Panc1 (cell line): ENCODE data around the gene SLX4IP. TPM values are rescaled to one million over a fixed set of nuclear protein-coding genes. Genes with fewer than 3 reads are reported as not detected.
A peak's percentile ranks its signal among the peaks of the same experiment; 100 is the strongest.

Experiments used
- ATAC-seq: fragments of 200-7000 bp; cut with Tn5 transposase; 2 replicates; pipeline ENCODE4 v1.9.1; 2020; ENCODE audit warnings: mild to moderate bottlenecking, moderate library complexity
- BruUV-seq: library from RNA; stranded (reverse); fragments of 400-500 nt; replicated peaks from 2 replicates; lab custom pipeline; 2021; lab: Mats Ljungman, UMichigan
- CTCF ChIA-PET: fragments of 300-600 bp; sonication (Branson Sonifier 250); formaldehyde crosslinking; loops from one replicate; lab custom pipeline; 2022; ENCODE audit warnings: antibody characterized with exemption; lab: Charles Lee
- POLR2A ChIA-PET: fragments of 300-600 bp; sonication (Branson Sonifier 250); formaldehyde crosslinking; loops from one replicate; lab custom pipeline; 2022; ENCODE audit warnings: antibody characterized with exemption; lab: Charles Lee
- DNase-seq: peaks from one replicate; pipeline ENCODE4 v3.0.0-alpha.2; 2010; ENCODE audit warnings: low read depth, low spot score
- H3K27ac ChIP-seq: 2 replicates; pipeline ENCODE4 v1.5.1; 2011; ENCODE audit warnings: mild to moderate bottlenecking, low read length, inconsistent platforms
- H3K27me3 ChIP-seq: fragments of 200-500 bp; sonication (Bioruptor generic); 2 replicates; pipeline ENCODE4 v1.6.0; 2014; ENCODE audit warnings: low read length, inconsistent platforms; ENCODE audit not compliant: control insufficient read depth, insufficient read depth
- H3K36me3 ChIP-seq: fragments of 200-500 bp; sonication (Bioruptor generic); 2 replicates; pipeline ENCODE4 v1.5.1; 2014; ENCODE audit warnings: inconsistent platforms, mild to moderate bottlenecking, low read length, moderate library complexity; ENCODE audit not compliant: control insufficient read depth, insufficient read depth
- H3K4me1 ChIP-seq: 2 replicates; pipeline ENCODE4 v1.5.1; 2011; ENCODE audit warnings: inconsistent platforms, mild to moderate bottlenecking, low read length, moderate library complexity; ENCODE audit not compliant: control insufficient read depth, insufficient read depth
- H3K4me3 ChIP-seq, 2 experiments: 2 replicates each; pipeline ENCODE4 v1.5.1; 2011 to 2012; ENCODE audit warnings: low read depth in 2 of 2, low read length in 2 of 2, mild to moderate bottlenecking in 2 of 2, inconsistent platforms in 1 of 2, moderate library complexity in 1 of 2
- H3K9me3 ChIP-seq: fragments of 200-500 bp; sonication (Bioruptor generic); 2 replicates; pipeline ENCODE4 v1.5.1; 2014; ENCODE audit warnings: low read depth, mild to moderate bottlenecking, inconsistent platforms, low read length, moderate library complexity; ENCODE audit not compliant: control insufficient read depth, insufficient read depth
- CTCF ChIP-seq: fragments of 450-650 bp; IDR thresholded peaks from 2 replicates; pipeline ENCODE4 v1.5.1; 2017; ENCODE audit warnings: mild to moderate bottlenecking
- POLR2AphosphoS5 ChIP-seq: IDR thresholded peaks from 2 replicates; pipeline ENCODE4 v1.6.1; 2012; ENCODE audit warnings: mild to moderate bottlenecking, low read depth, low read length, moderate library complexity
- REST ChIP-seq, 2 experiments: IDR thresholded peaks; 2 replicates each; pipeline ENCODE4 v1.6.1; 2011 to 2012; ENCODE audit warnings: low read depth in 2 of 2, control low read depth in 1 of 2, low read length in 1 of 2, mild to moderate bottlenecking in 1 of 2, moderate library complexity in 1 of 2; ENCODE audit not compliant: insufficient read depth in 1 of 2
- SIN3A ChIP-seq: IDR thresholded peaks from 2 replicates; pipeline ENCODE4 v1.6.1; 2012; ENCODE audit warnings: low read depth, mild to moderate bottlenecking, low read length, moderate library complexity, borderline replicate concordance; ENCODE audit not compliant: insufficient read depth
- TCF7L2 ChIP-seq: IDR thresholded peaks from 2 replicates; pipeline ENCODE4 v1.6.1; 2011; ENCODE audit warnings: mild to moderate bottlenecking, low read depth, low read length, inconsistent platforms
- in situ Hi-C: cut with HindIII; loops from 2 replicates; pipeline ENCODE4 v1.10.0; 2016; ENCODE audit warnings: low sequenced_read_pairs, low pct_unique_long_range_greater_than_20kb
- intact Hi-C: fragments of 100-400 bp; cut with micrococcal nuclease; formaldehyde crosslinking; loops from one replicate; pipeline ENCODE4 v1.10.0; 2022; ENCODE audit not compliant: unreplicated experiment
- total RNA-seq: library from RNA; stranded (reverse); gene quantifications from one replicate; pipeline ENCODE4 v1.2.1, GENCODE V29; 2021; ENCODE audit not compliant: unreplicated experiment

The SLX4IP gene
- total RNA-seq, 1 experiment from 2014 or later, result 5.4 TPM

- intact Hi-C loops, result no loop called here
- ATAC-seq (no peak), DNase-seq (no peak)
- Histone ChIP-seq H3K9me3 (no peaks in the 10 kb centered on the region), H3K36me3 (peaks cover 3% of the 10 kb centered on the region; the same call in 1 of the 2 replicates), H3K4me1 (peaks cover 10% of the 10 kb centered on the region), H3K4me3 (peak overlapping the region; percentile 88 to 95; a peak in 3 of 4 replicates), H3K27ac (peak overlapping the region; percentile 100), H3K27me3 (no peaks in the 10 kb centered on the region)
- no TSS peak for BruUV-seq
- CTCF ChIA-PET, result no interaction called here
- POLR2A ChIA-PET, result no interaction called here
- in situ Hi-C loops, result no loop called here
- TF ChIP-seq SIN3A (no peak), CTCF (no peak), REST (IDR thresholded peaks at IDR 0.05; ENCODE audit: insufficient read depth in 1 of 2, low read depth in 2 of 2, low read length in 1 of 2) (no peak), TCF7L2 (no peak), POLR2AphosphoS5 (no peak)
These were observed 1.1 kb downstream of the SLX4IP start for GRCh38 chr20:10436053-10436699.

- BruUV-seq, result no TSS peak
- TF ChIP-seq TCF7L2 (no peak), POLR2AphosphoS5 (no peak)
- DNase-seq (no peak), ATAC-seq (no peak)
- intact Hi-C loops (no loop called here), in situ Hi-C loops (no loop called here)
- ChIA-PET CTCF (no interaction called here), POLR2A (interaction anchor here (0.6 kb wide), 1 partner anchor 123 kb away, joined by 5 read pairs; no protein-coding TSS in a partner anchor)
- peaks cover 5% of the 10 kb centered on the region; the same call in 1 of the 2 replicates for H3K4me1 ChIP-seq
- no peaks in the 10 kb centered on the region for H3K27me3 ChIP-seq
- H3K27ac ChIP-seq, result no peak overlapping the region
- H3K9me3 ChIP-seq, result no peaks in the 10 kb centered on the region
- peaks cover 3% of the 10 kb centered on the region; the same call in 1 of the 2 replicates for H3K36me3 ChIP-seq
- H3K4me3 ChIP-seq, result no peak overlapping the region
These were observed 3.1 kb downstream of the SLX4IP start for GRCh38 chr20:10438217-10438616.

GRCh38 chr20:10443936-10444335 lies 8.8 kb downstream of the SLX4IP start:
- ChIA-PET POLR2A (no interaction called here), CTCF (no interaction called here)
- TF ChIP-seq CTCF, result no peak
- no peak for TF ChIP-seq POLR2AphosphoS5
- no peak for TF ChIP-seq SIN3A
- no peak for TF ChIP-seq TCF7L2
- no peak for TF ChIP-seq REST (IDR thresholded peaks at IDR 0.05; ENCODE audit: insufficient read depth in 1 of 2, low read depth in 2 of 2, low read length in 1 of 2)
- H3K9me3 ChIP-seq, result no peaks in the 10 kb centered on the region
- no TSS peak for BruUV-seq
- in situ Hi-C loops (no loop called here), intact Hi-C loops (no loop called here)
- no peaks in the 10 kb centered on the region for H3K36me3 ChIP-seq
- H3K27ac ChIP-seq, result no peak overlapping the region
- DNase-seq (no peak), ATAC-seq (no peak)
- H3K27me3 ChIP-seq, result no peaks in the 10 kb centered on the region
- H3K4me1 ChIP-seq, result peaks cover 14% of the 10 kb centered on the region
- H3K4me3 ChIP-seq, result no peak overlapping the region
